Activated gamma-delta T cell (primary cell): ENCODE measurements around the gene ARMC12.
"Not testable (repeated sequence)": the region's sequence is repeated elsewhere in the genome, so short reads cannot be mapped to it uniquely, and the experiment has no call there.

Experiments used
- DNase-seq: peaks from one replicate; lab custom pipeline; 2025; lab: John Stamatoyannopoulos, UW
- total RNA-seq, 2 donors: gene quantifications; one replicate each; lab custom pipeline; 2026; lab: John Stamatoyannopoulos, UW

The ARMC12 gene
- total RNA-seq = 0.65 to 1.4 reads per million in 2 donors

- no peak for DNase-seq
Measured at GRCh38 chr6:35736982-35737412, at the start of gene ARMC12. Gene ARMC12 (plus strand): TSS chr6:35737032. CDS start chr6:35737109, 77 bp downstream.

GRCh38 chr6:35687658-35688604, 48.9 kb upstream of the ARMC12 start:
- peak; percentile 34 for DNase-seq

- peak; percentile 83 for DNase-seq
Measured at GRCh38 chr6:35688605-35689322, 48.1 kb upstream of the ARMC12 start, which contains the start of gene FKBP5. Gene FKBP5 (minus strand): TSS chr6:35688915. CDS start chr6:35642824, 46,091 bp downstream.

- DNase-seq = not testable (repeated sequence)
Measured at GRCh38 chr6:35690006-35690405, 46.8 kb upstream of the ARMC12 start.

GRCh38 chr6:35690484-35690883, 46.3 kb upstream of the ARMC12 start:
- no peak for DNase-seq

GRCh38 chr6:35691027-35691824, 45.6 kb upstream of the ARMC12 start:
- no peak for DNase-seq

- DNase-seq = no peak
Measured at GRCh38 chr6:35694462-35694861, 42.4 kb upstream of the ARMC12 start.

- not testable (repeated sequence) for DNase-seq
Measured at GRCh38 chr6:35698430-35698829, 38.4 kb upstream of the ARMC12 start.

GRCh38 chr6:35698858-35699257, 38.0 kb upstream of the ARMC12 start:
- no peak for DNase-seq

GRCh38 chr6:35703554-35703953, 33.3 kb upstream of the ARMC12 start:
- DNase-seq = no peak

GRCh38 chr6:35706468-35706867, 30.4 kb upstream of the ARMC12 start:
- no peak for DNase-seq

GRCh38 chr6:35707714-35708407, 29.0 kb upstream of the ARMC12 start:
- no peak for DNase-seq

- DNase-seq = no peak
Measured at GRCh38 chr6:35708585-35708984, 28.2 kb upstream of the ARMC12 start.

- DNase-seq = no peak
Measured at GRCh38 chr6:35710241-35710847, 26.5 kb upstream of the ARMC12 start.

GRCh38 chr6:35711731-35712130, 25.1 kb upstream of the ARMC12 start:
- no peak for DNase-seq

GRCh38 chr6:35713006-35713767, 23.6 kb upstream of the ARMC12 start:
- no peak for DNase-seq

- DNase-seq = no peak
Measured at GRCh38 chr6:35716798-35717197, 20.0 kb upstream of the ARMC12 start.

GRCh38 chr6:35717449-35718374, 19.1 kb upstream of the ARMC12 start:
- DNase-seq = no peak

GRCh38 chr6:35718375-35718736, 18.5 kb upstream of the ARMC12 start:
- no peak for DNase-seq
